Gastrocnemius medialis (tissue), 4 donors: ENCODE results near the gene ALDH4A1.

Source experiments
- POLR2A ChIP-seq, 2 donors: fragments of 450-650 bp; IDR thresholded peaks; one replicate each; pipeline ENCODE4 v1.6.1; 2017; ENCODE audit warnings: antibody characterized with exemption in 2 of 2, mild to moderate bottlenecking in 2 of 2, moderate library complexity in 2 of 2
- TF ChIP-seq, protein P1 (sequence below), 5 experiments: fragments of 450-650 bp in 3 of 5; fragments of 200-600 bp in 2 of 5; sonication (generic) in 2 of 5; IDR thresholded peaks in 4 of 5; conservative IDR thresholded peaks in 1 of 5; 1 replicate in 4 of 5; 2 replicates in 1 of 5; pipeline ENCODE4 v1.5.1; 2016 to 2019; ENCODE audit warnings: antibody characterized with exemption in 5 of 5, mild to moderate bottlenecking in 3 of 5, moderate library complexity in 3 of 5

DNA sequence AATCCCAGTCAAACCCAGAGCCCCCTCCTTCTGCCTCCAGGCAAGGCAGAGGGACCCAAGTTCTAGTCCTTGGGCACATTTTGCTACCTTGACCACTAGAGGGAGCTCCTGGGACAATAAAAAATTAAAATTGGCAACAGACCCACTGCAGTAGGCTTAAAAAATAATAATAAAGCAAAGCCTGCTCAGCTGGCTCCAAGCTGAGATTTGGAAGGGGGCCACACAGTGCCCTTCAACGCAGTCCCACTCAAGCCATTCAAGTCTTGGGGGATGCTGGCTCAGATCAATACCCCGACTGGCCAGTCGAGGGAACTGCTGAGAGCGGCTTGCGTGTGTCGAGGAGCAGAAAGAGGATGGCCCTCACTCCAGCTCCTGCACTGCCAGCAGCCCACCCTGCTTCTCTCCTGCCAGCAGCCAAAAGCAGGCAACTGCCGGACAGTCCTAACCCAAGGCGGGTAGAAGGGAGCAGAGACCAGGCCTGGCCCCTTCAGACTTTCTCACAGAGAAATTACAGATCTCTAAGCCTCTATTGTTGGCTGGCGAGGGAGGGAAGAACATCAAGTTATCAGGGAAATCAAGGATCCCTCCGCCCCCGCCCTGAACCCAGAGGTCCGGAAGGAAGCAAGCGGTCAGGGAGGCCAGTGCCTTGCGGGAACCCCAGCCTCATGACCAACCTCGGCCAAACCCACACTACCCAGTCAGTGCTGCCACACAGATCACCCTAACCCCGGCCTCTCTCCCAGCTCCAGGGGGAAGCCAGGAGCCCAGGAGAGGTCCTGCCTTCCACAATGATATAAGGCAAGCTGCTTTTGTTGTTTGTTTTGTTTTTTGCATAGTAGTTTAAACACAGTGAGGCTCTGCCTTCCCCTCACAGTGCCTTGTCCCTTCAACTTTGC, 4.9 kb upstream of the ALDH4A1 start:
- TF ChIP-seq POLR2A (IDR thresholded peaks at IDR 0.05) = no peak
- TF ChIP-seq, protein P1, sequence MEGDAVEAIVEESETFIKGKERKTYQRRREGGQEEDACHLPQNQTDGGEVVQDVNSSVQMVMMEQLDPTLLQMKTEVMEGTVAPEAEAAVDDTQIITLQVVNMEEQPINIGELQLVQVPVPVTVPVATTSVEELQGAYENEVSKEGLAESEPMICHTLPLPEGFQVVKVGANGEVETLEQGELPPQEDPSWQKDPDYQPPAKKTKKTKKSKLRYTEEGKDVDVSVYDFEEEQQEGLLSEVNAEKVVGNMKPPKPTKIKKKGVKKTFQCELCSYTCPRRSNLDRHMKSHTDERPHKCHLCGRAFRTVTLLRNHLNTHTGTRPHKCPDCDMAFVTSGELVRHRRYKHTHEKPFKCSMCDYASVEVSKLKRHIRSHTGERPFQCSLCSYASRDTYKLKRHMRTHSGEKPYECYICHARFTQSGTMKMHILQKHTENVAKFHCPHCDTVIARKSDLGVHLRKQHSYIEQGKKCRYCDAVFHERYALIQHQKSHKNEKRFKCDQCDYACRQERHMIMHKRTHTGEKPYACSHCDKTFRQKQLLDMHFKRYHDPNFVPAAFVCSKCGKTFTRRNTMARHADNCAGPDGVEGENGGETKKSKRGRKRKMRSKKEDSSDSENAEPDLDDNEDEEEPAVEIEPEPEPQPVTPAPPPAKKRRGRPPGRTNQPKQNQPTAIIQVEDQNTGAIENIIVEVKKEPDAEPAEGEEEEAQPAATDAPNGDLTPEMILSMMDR (IDR thresholded peaks at IDR 0.05 in 4 of 5, conservative IDR thresholded peaks at IDR 0.05 in 1 of 5) = peak; percentile 83 to 89 (median 87)
